ENCODE measurements around the gene SPG7.
A peak's percentile ranks its signal among the peaks of the same experiment; 100 is the strongest.
"Not testable (repeated sequence)": the region's sequence is repeated elsewhere in the genome, so short reads cannot be mapped to it uniquely, and the experiment has no call there.

The SPG7 gene
- total RNA-seq = 27.1 to 129 (median 76.7) reads per million in 17 experiments

DNA sequence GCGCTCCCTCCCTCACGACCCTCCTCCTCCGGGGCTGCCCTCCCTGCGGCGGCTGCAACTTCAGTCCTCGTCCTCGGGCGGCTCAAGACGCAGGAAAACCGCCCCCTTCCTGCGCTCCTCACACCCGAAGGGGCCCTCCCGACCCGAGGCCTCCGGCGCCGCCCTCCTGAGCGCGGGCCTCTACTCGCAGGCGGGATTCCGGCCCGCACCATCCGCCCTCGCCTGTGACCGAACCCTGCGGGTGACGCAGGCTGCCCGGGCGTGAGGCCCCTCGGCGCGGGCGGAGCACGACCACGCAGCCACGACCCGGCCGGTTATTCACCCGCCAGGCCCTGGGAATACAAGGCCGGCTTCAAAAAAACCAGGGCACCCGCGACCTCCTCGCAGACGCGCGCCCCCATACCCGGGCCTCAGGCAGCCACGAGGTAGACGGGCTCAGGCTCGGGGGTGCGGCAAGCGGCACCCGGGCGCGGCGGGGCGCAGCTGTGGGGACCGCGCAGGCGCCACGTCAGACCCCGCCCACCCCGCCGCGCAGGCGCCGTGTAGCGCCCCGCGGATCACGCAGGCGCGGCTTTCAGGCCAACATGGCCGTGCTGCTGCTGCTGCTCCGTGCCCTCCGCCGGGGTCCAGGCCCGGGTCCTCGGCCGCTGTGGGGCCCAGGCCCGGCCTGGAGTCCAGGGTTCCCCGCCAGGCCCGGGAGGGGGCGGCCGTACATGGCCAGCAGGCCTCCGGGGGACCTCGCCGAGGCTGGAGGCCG, at the start of gene SPG7:
TSS of gene SPG7 (plus strand) at position 570 of the 757 bp plus-strand sequence. CDS start at position 585, 15 bp downstream.
- peak; percentile 94 to 98 (median 96) for DNase-seq

GRCh38 chr16:89458551-89458950, 49.7 kb upstream of the SPG7 start:
- no peak for DNase-seq

GRCh38 chr16:89458967-89459366, 49.2 kb upstream of the SPG7 start:
- no peak for DNase-seq

DNA sequence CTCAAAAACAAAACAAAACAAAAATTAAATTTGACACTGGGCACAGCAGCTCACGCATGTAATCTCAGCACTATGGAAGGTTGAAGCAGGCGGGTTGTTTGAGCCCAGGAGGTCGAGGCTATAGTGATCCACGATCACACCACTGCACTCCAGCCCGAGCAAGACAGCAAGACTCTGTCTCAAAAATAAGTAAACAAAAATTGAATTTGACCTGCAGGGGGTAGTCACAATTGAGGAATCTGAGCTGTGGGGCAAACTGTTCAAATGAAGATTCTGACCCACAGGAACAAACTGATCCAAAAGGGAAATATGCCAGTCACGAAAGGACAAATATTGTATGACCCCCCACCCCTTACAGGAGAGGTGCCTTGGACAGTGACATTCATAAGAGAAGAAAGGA, 47.6 kb upstream of the SPG7 start:
- DNase-seq = no peak

GRCh38 chr16:89461890-89462289, 46.3 kb upstream of the SPG7 start:
- DNase-seq = not testable (repeated sequence)

- not testable (repeated sequence) for DNase-seq
Measured at GRCh38 chr16:89462639-89463038, 45.6 kb upstream of the SPG7 start.

DNA sequence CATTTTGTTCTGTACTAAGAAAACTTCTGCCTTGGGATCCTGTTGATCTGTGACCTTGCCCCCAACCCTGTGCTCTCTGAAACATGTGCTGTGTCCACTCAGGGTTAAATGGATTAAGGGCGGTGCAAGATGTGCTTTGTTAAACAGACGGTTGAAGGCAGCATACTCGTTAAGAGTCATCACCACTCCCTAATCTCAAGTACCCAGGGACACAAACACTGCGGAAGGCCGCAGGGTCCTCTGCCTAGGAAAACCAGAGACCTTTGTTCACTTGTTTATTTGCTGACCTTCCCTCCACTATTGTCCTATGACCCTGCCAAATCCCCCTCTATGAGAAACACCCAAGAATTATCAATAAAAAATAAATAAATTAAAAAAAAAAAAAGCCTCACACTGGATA, 44.9 kb upstream of the SPG7 start:
- not testable (repeated sequence) for DNase-seq

DNA sequence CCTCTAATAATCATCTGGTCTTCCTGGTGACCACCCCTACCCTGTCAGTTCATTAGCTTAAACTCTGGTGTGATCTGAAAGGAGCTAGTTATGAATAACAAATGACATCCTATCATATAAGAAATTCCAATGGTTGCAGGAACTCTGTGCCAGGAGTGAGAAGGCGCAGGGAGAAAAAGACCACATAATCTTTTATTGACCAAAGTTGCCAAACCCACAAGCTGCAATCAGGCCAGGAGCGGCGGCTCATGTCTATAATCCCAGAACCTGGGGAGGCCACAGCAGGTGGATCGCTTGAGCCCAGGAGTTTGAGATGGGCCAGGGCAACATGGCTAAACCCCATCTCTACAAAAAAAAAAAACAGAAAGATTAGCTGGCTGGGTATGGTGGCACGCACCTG, 41.3 kb upstream of the SPG7 start:
- no peak for DNase-seq

GRCh38 chr16:89467382-89467781, 40.8 kb upstream of the SPG7 start:
- no peak for DNase-seq

DNA sequence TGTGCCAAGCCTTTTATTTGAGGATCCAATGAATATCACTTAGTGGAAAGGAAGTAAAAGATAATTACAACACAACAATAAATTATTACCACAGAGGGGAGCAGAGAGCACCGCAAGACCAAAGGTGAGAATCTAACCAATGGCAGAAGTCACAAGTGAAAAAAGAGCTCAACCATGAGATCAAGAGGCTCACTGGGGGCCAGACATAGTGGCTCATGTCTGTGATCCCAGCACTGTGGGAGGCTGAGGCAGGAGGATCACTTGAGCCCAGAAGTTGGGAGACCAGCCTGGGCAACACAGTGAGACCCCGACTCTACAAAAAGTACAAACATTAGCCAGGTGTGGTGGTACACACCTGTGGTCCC, 35.5 kb upstream of the SPG7 start:
- DNase-seq = no peak

GRCh38 chr16:89473136-89473712, 35.0 kb upstream of the SPG7 start:
- no peak for DNase-seq

DNA sequence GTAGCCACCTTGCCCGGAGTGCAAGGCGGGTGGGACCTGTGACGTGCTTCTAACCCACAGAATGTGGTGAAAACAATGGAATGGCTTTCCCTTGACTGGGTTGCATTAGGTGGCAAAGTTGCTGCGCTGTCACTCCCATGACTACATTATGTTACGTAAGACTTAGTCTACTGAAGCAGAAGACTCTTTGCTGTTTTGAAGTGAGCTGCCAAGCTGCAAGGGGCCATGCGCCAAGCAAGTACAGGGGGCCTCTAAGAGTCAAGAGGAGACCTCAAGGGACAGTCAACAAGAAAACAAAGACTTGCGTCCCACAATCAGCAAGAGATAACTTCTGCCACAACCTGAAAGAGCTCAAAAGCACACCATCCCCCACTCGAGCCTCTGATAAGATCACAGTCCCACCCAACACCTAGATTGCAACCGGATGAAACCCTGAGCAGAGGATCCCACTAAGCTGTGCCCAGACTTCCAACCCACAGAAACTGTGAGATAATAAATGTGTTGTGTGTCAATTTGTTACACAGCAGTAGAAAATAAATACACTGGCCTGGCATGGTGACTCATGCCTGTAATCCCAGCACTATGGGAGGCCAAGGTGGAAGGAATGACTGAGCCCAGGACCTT, 34.3 kb upstream of the SPG7 start:
- peak; percentile 61 to 80 (median 77) for DNase-seq

- DNase-seq = no peak
Measured at GRCh38 chr16:89475144-89475543, 33.1 kb upstream of the SPG7 start.

- no peak for DNase-seq
Measured at GRCh38 chr16:89476379-89476778, 31.8 kb upstream of the SPG7 start.

GRCh38 chr16:89476811-89477261, 31.4 kb upstream of the SPG7 start:
- DNase-seq = peak in 2 of 4 experiments; percentile 33 to 43

DNA sequence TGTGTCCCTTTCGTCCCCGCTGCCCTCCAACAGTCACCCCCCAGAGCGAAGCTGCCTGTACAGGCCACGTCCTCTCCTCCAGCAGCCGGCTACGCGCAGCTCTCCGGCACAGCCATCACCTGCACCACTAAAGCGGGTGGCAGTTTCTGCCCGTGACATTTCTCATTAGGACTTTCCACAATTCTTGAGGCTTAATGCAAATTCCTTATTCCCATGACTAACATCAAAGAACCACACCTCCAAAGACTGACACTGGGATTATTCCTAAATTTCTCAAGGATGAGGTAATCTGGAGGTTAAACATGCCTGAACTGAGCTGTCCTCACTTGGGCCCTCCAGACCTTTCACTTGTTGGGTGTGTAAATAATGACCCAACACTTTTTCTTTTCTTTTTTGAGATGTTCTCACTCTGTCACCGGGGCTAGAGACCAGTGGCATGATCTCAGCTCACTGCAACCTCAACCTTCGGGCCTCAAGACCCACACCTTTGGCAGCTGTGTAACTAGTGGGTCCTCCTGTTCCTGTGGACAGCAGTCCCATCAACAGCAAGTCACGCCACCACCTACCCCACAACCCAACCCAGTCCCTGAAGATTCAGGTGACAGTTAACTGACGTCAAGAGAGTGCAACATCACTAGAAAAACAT, 29.5 kb upstream of the SPG7 start:
- no peak for DNase-seq

- DNase-seq = no peak
Measured at GRCh38 chr16:89481356-89481955, 26.7 kb upstream of the SPG7 start.

DNA sequence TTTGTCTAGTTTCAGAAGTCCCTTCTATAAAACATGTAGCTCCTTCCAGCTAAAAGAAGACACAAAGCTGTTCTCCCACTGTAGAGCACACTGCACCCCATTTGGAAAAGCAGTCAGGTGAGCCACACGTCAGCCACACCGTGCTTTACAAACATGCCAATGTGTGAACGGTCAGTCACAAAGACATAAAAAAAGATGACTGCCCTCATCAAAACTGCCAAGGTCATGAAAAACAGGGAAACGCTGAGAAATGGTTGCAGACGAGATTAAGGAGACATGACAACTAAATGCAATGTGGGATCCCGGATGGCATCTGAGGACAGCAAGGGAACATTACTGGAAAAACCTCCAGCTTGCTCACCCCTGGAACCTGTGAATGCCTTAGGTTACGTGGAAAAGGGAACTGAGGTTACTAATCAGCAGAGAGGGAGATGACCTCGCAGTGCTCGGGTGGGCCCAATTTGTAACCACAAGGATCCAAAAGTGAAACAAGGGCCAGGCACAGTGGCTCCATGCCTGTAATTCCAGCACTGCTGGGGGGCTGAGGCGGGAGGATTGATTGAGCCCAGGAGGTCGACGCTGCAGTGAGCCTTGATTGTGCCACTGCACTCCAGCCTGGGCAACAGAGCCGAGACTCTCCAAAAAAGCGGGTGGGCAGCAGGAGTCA, 25.9 kb upstream of the SPG7 start:
- DNase-seq = peak in 3 of 4 experiments; percentile 20 to 29 (median 29)

GRCh38 chr16:89482817-89483205, 25.4 kb upstream of the SPG7 start:
- no peak for DNase-seq

- peak in 2 of 4 experiments; percentile 39 to 45 for DNase-seq
Measured at GRCh38 chr16:89484041-89484501, 24.1 kb upstream of the SPG7 start.

DNA sequence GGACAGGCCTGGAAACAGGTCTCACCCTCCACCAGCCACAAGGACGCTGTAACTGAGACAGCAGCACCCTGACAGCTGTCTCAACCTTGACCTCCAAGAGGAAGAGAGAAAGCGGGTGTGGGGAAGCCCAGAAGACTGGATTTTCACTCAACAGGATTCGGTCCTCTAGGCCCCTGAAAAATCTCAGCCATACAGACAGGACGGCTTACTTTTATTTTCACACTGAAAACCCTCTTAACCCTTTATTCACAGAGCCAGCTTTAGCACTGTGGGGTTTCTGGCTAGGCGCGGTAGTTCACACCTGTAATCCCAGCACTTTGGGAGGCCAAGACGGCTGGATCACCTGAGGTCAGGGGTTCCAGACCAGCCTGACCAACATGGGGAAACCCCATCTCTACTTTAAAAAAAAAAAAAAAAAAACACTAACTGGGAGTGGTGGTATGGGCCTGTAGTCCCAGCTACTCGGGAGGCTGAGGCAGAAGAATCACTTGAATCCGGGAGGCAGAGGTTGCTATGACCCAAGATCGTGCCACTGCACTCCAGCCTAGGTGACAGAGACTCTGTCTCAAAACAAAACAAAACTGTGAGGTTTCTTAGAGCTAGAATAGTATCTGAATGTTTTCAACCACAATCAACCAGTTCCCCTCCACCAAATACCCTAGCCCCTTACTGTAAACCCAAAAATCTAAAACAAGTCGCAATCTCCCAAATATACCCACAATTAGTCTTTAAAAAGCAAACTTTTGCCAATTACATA, 23.1 kb upstream of the SPG7 start:
- DNase-seq = peak; percentile 29 to 60 (median 50)
